ENCODE data around the gene GP9. TPM values are rescaled to one million over a fixed set of nuclear protein-coding genes. Genes with fewer than 3 reads are reported as not detected.

Gene GP9
- total RNA-seq, 1 donor, result not detected

DNA sequence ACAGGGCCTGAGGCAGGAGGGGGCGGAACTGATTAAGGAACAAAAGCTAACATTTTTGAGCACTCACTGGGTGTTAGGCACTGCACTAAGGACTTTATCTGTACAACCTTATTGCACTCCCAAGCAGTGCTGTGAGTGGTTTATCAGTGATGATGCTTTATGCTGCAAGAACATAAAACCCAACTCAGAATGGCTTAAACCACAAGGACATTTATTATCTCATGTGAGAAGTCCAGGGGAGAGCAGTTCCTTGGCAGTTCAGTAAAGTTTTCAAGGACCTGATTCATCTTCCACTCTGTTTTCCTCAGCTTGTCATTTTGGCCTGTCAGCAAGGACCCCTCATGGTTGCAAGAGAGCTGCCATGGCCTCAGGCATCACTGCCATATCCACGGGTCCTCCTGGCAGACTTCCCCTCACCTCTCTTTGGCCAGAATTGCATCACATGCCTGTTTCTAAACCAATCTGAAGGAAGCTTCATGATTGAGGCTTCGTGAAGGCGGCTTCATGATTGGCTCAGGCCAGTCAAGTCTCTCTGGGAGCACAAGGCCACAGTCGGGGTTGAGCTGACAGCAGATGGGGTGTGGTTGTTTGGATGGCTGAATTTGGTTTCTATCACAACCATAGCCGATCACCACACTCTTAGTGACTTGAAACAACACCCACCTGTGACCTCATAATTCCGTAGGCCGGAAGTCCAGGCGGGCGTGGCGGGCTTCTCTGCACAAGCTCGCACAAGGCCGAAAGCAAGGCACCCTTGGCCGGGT, 43.7 kb upstream of the GP9 start:
- DNase-seq (ENCODE audit: low read depth), result peak; percentile 54
- H3K4me3 ChIP-seq (ENCODE audit: low read depth, low read length), result no peak overlapping the region
- TF ChIP-seq, protein P1, sequence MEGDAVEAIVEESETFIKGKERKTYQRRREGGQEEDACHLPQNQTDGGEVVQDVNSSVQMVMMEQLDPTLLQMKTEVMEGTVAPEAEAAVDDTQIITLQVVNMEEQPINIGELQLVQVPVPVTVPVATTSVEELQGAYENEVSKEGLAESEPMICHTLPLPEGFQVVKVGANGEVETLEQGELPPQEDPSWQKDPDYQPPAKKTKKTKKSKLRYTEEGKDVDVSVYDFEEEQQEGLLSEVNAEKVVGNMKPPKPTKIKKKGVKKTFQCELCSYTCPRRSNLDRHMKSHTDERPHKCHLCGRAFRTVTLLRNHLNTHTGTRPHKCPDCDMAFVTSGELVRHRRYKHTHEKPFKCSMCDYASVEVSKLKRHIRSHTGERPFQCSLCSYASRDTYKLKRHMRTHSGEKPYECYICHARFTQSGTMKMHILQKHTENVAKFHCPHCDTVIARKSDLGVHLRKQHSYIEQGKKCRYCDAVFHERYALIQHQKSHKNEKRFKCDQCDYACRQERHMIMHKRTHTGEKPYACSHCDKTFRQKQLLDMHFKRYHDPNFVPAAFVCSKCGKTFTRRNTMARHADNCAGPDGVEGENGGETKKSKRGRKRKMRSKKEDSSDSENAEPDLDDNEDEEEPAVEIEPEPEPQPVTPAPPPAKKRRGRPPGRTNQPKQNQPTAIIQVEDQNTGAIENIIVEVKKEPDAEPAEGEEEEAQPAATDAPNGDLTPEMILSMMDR (IDR thresholded peaks at IDR 0.05; ENCODE audit: insufficient read depth, low read length), result no peak

DNA sequence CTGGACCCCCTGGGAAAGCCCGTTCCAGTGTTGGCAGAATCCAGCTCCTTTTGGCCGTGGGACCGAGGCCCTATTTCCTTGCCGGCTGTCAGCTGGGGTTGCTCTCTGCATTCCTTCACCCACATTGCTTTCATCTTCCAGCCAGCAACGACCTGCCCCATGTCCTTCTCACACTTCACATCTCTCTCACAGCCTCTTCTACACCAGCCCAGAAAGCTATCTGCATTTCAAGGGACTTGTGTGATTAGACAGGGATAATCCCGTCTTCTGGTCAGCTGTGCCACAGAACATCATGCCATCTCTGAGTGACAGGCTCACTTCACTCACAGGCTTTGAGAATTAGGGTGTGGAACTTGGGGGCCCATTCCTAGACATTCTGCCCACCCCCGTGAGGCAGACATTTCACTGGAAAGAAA, 43.1 kb upstream of the GP9 start:
- TF ChIP-seq, protein P1 (IDR thresholded peaks at IDR 0.05; ENCODE audit: insufficient read depth, low read length), result no peak
- H3K4me3 ChIP-seq (ENCODE audit: low read depth, low read length), result no peak overlapping the region
- no peak for DNase-seq (ENCODE audit: low read depth)

- DNase-seq (ENCODE audit: low read depth), result no peak
- TF ChIP-seq, protein P1 (IDR thresholded peaks at IDR 0.05; ENCODE audit: insufficient read depth, low read length), result no peak
These were observed 42.3 kb upstream of the GP9 start for GRCh38 chr3:129018271-129018670.

GRCh38 chr3:129018751-129019150, 41.8 kb upstream of the GP9 start:
- TF ChIP-seq, protein P1 (IDR thresholded peaks at IDR 0.05; ENCODE audit: insufficient read depth, low read length), result no peak
- no peak overlapping the region for H3K4me3 ChIP-seq (ENCODE audit: low read depth, low read length)
- DNase-seq (ENCODE audit: low read depth), result no peak

More at GRCh38 chr3:129018271-129018670, 42.3 kb upstream of the GP9 start:
- H3K4me3 ChIP-seq (ENCODE audit: low read depth, low read length), result no peak overlapping the region

GRCh38 chr3:129019266-129019665, 41.3 kb upstream of the GP9 start:
- H3K4me3 ChIP-seq (ENCODE audit: low read depth, low read length), result no peak overlapping the region
- no peak for DNase-seq (ENCODE audit: low read depth)
- TF ChIP-seq, protein P1 (IDR thresholded peaks at IDR 0.05; ENCODE audit: insufficient read depth, low read length), result no peak

GRCh38 chr3:129020691-129021090, 39.9 kb upstream of the GP9 start:
- TF ChIP-seq, protein P1 (IDR thresholded peaks at IDR 0.05; ENCODE audit: insufficient read depth, low read length), result no peak
- no peak for DNase-seq (ENCODE audit: low read depth)
- no peak overlapping the region for H3K4me3 ChIP-seq (ENCODE audit: low read depth, low read length)

Data from fibroblast of the aortic adventitia (primary cell).